ENCODE results near the gene PLCL2.

DNA sequence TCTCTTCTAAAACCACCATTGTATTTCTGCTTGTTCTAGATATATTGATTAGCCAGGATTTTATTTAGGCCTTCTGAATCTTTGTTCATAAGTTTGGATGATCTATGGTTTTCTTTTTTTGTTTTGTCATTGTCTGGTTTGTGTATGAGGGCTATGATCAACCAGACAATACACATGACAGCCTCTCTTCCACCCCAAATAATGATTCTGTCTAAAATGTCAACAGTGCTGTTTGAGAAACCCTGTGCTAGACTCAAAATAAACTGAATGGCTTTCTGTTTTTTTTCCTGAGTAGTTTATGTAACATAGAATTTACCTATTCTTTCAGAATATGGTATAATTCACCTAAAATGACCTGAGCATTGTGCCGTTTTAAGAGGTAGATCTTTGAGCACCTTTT is 66.1 kb downstream of the PLCL2 start:
- TF ChIP-seq CTCF (IDR thresholded peaks at IDR 0.05): no peak
- TF ChIP-seq POLR2A (IDR thresholded peaks at IDR 0.05): no peak
